SIG-M5 (cell line): ENCODE measurements around the gene RTKN.

ENCODE experiments used
- DNase-seq: peaks from one replicate; lab custom pipeline; 2025; lab: John Stamatoyannopoulos, UW

The RTKN gene

DNA sequence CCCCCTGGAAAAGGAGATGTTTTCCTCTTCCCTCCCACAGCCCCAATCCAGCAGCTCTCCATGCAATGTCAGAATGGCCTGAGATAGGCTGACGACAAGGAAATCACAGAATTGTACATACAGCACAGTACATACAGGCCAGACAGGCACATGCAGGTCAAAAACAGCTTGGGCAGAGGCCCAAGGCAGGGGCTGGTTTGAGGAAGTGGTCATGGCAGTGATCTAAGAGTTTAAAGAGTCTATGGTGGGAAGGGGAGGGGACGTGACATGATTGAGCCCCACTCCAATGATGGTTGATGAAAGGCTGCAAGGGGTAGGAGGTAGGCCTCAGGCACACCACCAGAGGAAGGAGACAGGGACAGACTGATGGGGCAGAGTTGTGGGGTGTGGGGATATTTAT is 65.9 kb downstream of the RTKN start:
- DNase-seq, result no peak
